Measurements from ENCODE around the gene BPGM. TPM values are rescaled to one million over a fixed set of nuclear protein-coding genes. Genes with fewer than 3 reads are reported as not detected.

Gene BPGM
- polyA plus RNA-seq, 3 donors, result 3.9 to 20.6 (median 18.4) TPM

DNA sequence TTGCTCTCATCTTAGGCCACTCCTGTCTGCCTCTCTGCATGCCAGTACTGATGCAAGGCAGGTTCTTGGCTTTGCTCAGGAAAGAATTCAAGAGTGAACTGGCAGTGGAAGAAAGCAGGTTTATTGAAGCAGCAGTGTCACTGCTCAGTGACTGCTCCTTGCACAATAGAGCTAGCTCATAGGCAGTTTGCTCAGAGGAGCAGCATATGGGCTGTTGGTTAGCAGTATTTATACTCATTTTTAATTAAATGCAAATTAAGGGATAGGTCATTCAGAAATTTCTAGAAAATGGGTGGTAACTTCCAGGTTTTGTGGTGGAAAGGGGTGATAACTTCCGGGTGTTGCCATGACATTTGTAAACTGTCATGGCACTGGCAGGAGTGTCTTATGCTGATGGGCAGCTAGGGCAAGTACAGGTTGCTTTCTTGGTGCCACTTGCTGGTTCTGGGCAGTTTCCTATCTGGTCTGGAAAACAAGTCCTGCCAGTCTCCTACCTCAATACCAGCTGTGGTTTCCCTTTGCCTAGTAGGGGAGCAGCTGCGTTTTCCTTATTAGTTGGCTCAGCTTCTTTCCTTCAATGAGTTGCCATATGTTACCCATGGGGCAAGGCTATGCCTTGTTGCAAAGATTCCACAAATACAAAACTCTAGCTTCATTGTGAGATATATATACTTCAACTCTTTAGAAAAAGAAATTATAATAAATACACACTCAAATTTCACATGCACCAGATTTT is 68.0 kb downstream of the BPGM start:
- no peaks in the 10 kb centered on the region for H3K36me3 ChIP-seq (replicated peaks in 1 of 2; ENCODE audit: control insufficient read depth in 1 of 2, insufficient read depth in 2 of 2, low read length in 2 of 2)
- no peaks in the 10 kb centered on the region for H3K36me3 Mint-ChIP-seq
- H3K79me2 ChIP-seq (ENCODE audit: insufficient read depth, low read length), result no peaks in the 10 kb centered on the region
- no peak overlapping the region for H3K4me3 Mint-ChIP-seq
- H2AFZ ChIP-seq (ENCODE audit: insufficient read depth, low read depth, low read length, poor library complexity, severe bottlenecking), result no peak overlapping the region
- H3K9me3 Mint-ChIP-seq, result peaks cover 0 to 2% (median 0%) of the 10 kb centered on the region in 7 donors
- H3K27ac Mint-ChIP-seq, result no peak overlapping the region
- TF ChIP-seq, protein P1, sequence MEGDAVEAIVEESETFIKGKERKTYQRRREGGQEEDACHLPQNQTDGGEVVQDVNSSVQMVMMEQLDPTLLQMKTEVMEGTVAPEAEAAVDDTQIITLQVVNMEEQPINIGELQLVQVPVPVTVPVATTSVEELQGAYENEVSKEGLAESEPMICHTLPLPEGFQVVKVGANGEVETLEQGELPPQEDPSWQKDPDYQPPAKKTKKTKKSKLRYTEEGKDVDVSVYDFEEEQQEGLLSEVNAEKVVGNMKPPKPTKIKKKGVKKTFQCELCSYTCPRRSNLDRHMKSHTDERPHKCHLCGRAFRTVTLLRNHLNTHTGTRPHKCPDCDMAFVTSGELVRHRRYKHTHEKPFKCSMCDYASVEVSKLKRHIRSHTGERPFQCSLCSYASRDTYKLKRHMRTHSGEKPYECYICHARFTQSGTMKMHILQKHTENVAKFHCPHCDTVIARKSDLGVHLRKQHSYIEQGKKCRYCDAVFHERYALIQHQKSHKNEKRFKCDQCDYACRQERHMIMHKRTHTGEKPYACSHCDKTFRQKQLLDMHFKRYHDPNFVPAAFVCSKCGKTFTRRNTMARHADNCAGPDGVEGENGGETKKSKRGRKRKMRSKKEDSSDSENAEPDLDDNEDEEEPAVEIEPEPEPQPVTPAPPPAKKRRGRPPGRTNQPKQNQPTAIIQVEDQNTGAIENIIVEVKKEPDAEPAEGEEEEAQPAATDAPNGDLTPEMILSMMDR (IDR thresholded peaks at IDR 0.05), result no peak
- no peaks in the 10 kb centered on the region for H4K20me1 ChIP-seq (ENCODE audit: insufficient read depth, low read length)
- intact Hi-C loops (cut with micrococcal nuclease), result no loop called here
- H3K4me1 Mint-ChIP-seq, result no peaks in the 10 kb centered on the region
- H3K27me3 ChIP-seq (ENCODE audit: control insufficient read depth in 2 of 2, insufficient read depth in 2 of 2, low read length in 2 of 2), result no peaks in the 10 kb centered on the region
- peaks cover 0 to 7% (median 3%) of the 10 kb centered on the region in 3 donors for H3K27me3 Mint-ChIP-seq (ENCODE audit: low read depth in 3 of 3)
- H3K27ac ChIP-seq (ENCODE audit: low read depth in 1 of 2, low read length in 2 of 2), result no peak overlapping the region
- H3K4me1 ChIP-seq (ENCODE audit: control insufficient read depth in 1 of 2, insufficient read depth in 2 of 2, low read length in 2 of 2), result no peaks in the 10 kb centered on the region
- H3K9ac ChIP-seq (ENCODE audit: insufficient read depth, low read length, poor library complexity, severe bottlenecking), result no peak overlapping the region
- 90% methylated on average over 1 of the region's 2 CpGs for WGBS (ENCODE audit: insufficient coverage)
- no peak for DNase-seq
- no peak overlapping the region for H3K4me3 ChIP-seq (replicated peaks in 1 of 3; ENCODE audit: low read depth in 2 of 3, low read length in 3 of 3)
- no peaks in the 10 kb centered on the region for H3K9me3 ChIP-seq (replicated peaks in 1 of 2; ENCODE audit: control insufficient read depth in 1 of 2, insufficient read depth in 1 of 2, low read length in 2 of 2)
- H3K4me2 ChIP-seq (replicated peaks; ENCODE audit: extremely low read depth, low read length, poor library complexity, severe bottlenecking), result no peak overlapping the region

DNA sequence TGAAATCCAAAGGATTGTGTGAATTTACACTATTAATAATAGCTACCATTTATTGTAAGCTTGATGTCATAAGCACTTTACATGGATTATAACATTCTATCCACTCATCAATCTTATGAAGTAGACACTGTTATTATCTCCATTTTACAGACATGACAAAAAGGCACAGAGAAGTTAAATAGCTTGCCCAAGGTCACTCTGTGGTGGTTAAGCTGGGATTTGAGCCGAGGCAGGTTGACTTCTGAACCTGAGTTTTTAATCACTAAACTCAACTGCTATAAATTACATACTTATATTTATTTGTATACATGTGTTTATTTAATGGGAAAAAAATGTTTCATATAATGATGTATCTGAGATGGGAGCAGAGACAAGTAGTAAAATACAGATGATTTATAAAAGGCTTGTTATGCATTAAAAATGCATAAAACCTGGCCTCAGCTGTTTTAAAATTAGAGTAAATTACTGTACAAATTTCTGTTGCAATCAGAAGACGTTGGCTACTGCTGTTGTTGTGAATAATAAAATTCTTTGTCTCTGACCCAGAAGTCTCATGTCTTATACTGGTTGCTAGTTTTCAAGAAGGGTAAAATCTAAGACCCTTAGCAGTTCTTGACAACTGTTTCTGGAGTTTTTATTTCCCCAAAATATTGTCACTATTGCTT is 71.7 kb downstream of the BPGM start:
- H3K4me2 ChIP-seq (replicated peaks; ENCODE audit: extremely low read depth, low read length, poor library complexity, severe bottlenecking), result no peak overlapping the region
- intact Hi-C loops (cut with micrococcal nuclease), result no loop called here
- no peaks in the 10 kb centered on the region for H3K36me3 ChIP-seq (replicated peaks in 1 of 2; ENCODE audit: control insufficient read depth in 1 of 2, insufficient read depth in 2 of 2, low read length in 2 of 2)
- peaks cover 0 to 2% of the 10 kb centered on the region in 2 donors for H3K4me1 ChIP-seq (ENCODE audit: control insufficient read depth in 1 of 2, insufficient read depth in 2 of 2, low read length in 2 of 2)
- no peaks in the 10 kb centered on the region for H3K9me3 ChIP-seq (replicated peaks in 1 of 2; ENCODE audit: control insufficient read depth in 1 of 2, insufficient read depth in 1 of 2, low read length in 2 of 2)
- Mint-ChIP-seq H3K4me3 (no peak overlapping the region), H3K36me3 (no peaks in the 10 kb centered on the region), H3K27ac (no peak overlapping the region), H3K9me3 (peaks cover 0 to 2% (median 0%) of the 10 kb centered on the region in 7 donors), H3K4me1 (peaks cover 6% of the 10 kb centered on the region), H3K27me3 (ENCODE audit: low read depth in 3 of 3) (peaks cover 0 to 5% (median 3%) of the 10 kb centered on the region in 3 donors)
- TF ChIP-seq, protein P1 (IDR thresholded peaks at IDR 0.05), result no peak
- no peak overlapping the region for H3K9ac ChIP-seq (ENCODE audit: insufficient read depth, low read length, poor library complexity, severe bottlenecking)
- H3K27ac ChIP-seq (ENCODE audit: low read depth in 1 of 2, low read length in 2 of 2), result no peak overlapping the region
- H4K20me1 ChIP-seq (ENCODE audit: insufficient read depth, low read length), result no peaks in the 10 kb centered on the region
- DNase-seq, result no peak
- H3K27me3 ChIP-seq (ENCODE audit: control insufficient read depth in 2 of 2, insufficient read depth in 2 of 2, low read length in 2 of 2), result no peaks in the 10 kb centered on the region
- no peaks in the 10 kb centered on the region for H3K79me2 ChIP-seq (ENCODE audit: insufficient read depth, low read length)
- no CpG with 5 or more reads among the region's 2 CpGs for WGBS (ENCODE audit: insufficient coverage)
- H3K4me3 ChIP-seq (replicated peaks in 1 of 3; ENCODE audit: low read depth in 2 of 3, low read length in 3 of 3), result no peak overlapping the region
- no peak overlapping the region for H2AFZ ChIP-seq (ENCODE audit: insufficient read depth, low read depth, low read length, poor library complexity, severe bottlenecking)

Data from CD14-positive monocyte (primary cell).